ENCODE measurements around the gene PTPRG.
A peak's percentile ranks its signal among the peaks of the same experiment; 100 is the strongest.

The PTPRG gene

DNA sequence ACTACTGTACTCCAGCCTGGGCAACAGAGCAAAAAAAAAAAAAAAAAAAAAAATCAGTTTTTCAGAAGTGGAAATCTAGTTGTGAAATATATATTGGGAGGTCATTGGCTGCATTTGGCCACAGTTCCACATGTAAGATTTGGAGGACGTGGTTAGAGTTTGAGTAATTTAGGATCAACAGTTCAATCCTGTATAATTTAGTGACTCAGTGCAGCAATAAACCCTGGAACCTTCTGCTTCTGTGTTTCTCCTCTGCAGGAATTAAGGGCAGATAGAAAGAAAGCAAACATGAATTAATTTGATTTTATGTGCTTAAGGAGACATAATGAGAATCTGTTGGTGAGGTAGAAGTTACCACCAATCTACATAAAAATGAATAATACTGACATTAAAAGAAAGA is 347.0 kb downstream of the PTPRG start:
- DNase-seq = peak; percentile 34

DNA sequence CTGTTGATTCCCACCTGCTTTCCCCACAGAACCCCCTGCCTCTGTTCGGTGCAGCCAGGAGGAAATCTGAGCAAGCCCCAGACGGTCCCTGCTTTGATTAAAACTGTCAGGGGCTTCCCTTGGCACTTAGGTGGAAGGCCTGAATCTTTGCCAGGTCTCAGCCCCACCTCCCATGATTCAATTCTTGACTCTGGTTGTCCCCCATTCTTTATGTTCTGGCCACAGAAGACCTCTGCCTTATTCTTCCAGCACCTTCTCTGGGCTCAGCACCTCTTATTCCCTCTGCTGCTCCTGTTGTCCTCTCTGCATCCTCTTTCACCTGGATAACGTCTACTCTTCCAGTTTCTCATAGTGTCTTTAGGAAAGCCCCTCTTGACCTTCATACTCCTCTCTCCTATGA is 349.4 kb downstream of the PTPRG start:
- DNase-seq = no peak

DNA sequence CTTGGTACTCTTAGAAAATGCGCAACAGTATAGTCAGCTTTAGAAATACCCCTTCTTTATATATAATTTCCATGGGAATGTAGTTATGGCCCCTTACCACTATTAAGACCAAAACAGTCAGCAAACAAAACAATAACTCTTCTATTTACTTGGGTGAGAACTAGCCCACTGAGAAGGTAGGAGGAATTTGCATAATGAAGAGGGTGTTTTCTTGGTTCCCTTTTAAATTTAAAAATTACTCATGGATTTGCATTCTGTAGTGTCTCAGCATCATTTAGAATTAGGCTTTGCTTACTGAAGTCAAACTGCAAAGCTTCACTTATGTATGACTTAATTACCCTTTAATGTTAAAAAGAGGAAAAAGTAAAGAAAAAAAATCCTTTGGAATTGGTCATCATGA is 350.8 kb downstream of the PTPRG start:
- DNase-seq = no peak

DNA sequence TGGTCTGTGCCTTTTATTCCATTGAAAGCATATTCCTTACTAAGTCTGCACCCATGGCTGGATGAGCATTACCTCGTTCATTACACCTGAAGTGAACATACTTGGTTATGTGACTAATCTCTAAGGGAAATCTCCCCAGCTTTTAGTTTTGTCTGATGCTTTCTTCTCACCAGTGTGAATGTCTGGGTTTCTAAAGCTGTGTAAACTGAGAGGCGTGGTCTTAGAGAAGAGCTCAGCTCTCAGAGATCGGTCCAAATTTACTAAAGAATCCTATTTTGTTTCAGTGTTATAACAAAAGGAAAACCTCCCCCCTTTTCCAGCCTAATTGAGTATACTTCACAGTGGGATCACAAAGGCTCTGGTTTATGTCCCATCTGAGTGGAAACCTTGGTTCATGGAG is 352.3 kb downstream of the PTPRG start:
- DNase-seq = no peak

DNA sequence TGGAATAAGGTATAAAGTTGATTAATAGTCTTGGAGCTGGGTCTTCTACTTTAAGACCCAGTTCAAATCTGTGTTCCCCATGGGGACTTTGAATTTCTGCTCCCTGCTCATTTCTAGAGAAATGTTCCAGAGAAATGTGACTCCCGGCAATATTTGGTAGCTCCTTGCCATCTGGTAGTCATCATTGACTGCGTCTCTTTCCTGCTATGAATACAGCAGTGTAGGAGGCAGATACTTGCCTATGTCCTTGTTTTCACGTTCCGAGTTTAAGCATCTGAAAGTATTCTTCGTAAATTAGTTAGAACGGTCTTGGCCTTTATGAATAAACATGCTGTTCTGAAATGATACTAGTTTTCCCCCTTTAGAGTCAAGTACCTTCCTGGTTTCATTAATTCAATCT is 352.9 kb downstream of the PTPRG start:
- DNase-seq = no peak

DNA sequence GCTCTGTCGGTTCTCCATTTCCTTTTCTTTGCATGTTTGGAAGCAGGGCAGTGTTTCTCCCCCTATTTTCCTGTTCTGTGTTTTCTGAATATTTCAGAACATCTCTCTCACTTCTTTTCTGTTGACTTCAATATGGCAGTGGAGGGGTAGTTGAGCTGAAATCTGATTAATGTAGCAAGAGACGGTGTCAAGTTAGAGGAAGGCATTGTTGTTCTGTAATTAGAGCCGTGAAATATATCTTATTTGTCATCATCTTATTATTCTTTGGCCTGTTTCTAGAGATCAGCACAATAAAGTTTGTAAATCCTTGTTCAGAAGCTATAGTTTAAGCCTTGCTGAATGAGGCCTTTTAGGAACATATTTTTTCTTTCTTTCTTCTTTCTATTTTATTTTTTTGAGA is 353.9 kb downstream of the PTPRG start:
- DNase-seq = no peak

DNA sequence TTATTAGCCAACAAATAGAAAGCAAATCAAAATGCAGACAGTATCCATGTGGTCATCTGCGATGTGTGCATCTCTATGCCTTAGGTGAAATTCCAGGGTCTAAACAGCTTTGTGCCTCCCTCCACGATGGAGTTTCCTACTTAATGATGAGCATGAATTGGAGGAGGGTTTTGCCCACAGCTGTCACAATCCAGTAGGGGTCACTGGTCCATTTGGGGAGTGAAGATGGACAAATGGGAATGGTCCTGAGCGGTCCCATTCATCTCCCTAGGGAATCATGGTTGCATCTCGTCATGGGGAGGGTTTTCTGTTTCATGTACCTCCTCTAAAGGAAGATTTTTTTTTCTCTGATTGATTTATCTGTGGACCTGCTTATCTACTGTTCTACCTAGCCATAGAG is 358.0 kb downstream of the PTPRG start:
- no peak for DNase-seq

DNA sequence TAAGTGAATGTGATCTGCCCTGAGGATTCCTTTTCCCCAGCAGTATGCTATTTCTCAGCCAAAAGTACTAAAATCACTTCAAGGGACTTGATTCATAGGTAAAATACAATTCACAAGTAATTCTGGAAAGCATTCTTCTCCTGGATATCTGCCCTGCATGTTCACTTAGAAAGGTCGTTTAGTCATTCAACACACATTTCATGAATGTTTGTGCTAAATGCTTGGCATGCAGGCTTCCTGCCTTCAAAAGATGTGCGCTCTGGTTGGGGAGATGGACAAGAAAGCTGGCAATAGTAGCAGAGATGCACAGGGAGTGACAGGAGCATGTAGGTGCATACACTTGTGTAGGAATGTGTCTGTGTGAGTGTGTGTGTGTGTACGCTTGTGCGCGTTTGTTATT is 360.7 kb downstream of the PTPRG start:
- peak; percentile 3 for DNase-seq

DNA sequence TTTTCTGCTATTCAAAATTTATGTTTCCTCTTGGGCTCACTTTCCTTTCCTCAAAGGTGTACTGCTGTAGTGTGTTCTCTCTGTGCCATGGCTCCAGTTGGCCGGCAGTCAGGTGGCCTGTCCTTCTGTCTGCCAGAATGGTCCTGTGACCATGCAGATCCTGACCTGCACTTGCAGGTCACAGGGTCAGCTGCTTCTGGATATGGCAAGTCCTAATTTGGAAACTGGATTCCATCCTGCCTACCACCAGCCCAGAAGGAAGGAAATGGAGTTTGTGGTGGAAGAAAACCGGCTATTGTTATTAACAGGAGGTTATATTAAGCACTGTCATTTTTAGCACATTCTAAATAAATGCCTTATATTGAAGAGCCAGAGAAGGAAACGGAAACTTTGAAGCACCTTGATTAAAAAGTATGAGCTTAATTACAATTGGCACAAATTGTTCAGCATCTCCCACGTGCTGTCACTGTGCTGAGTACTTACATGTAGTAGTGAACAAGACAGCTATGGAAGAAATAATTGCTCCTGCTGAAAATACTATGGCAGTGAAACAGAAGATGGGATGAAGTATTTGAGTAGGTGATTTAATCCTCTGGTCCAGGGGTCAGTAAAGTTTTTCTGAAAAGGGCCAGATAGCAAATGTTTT is 362.8 kb downstream of the PTPRG start:
- no peak for DNase-seq

DNA sequence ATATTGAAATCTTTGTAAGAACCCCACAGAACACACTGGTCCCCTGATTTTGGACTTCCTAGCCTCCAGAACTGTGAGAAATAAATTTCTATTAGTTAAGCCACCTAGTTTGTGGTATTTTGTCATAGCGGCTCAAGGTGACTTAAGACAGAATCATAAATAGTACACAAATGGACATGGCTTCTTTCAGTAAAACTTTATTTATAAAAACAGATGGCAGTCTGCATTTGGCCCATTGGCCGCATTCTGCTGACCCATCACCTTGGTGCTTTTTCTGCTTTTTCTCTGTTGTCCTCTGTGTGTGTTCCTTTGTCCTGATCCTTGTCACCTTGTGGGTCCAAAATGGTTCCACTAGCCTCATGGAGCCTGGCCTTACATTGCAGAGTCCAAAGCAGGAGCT is 363.6 kb downstream of the PTPRG start:
- no peak for DNase-seq

DNA sequence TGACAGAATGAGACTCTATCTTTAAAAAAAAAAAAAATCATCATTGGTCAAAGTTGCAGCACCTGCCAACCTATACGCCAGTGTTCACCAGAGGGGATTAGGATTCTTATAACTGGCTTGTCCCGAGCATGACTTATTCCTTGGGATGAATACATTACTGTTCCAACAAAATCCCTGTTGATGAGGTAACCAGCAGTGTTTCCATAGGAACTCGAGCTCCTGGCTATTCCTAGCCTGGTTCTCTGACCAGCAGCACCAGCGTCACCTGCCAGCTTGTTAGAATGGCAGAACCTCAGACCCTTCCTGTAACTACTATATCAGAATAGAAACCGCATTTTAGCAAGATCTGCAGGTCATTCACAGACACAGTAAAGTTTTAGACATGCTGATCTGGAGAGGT is 364.4 kb downstream of the PTPRG start:
- DNase-seq = no peak

DNA sequence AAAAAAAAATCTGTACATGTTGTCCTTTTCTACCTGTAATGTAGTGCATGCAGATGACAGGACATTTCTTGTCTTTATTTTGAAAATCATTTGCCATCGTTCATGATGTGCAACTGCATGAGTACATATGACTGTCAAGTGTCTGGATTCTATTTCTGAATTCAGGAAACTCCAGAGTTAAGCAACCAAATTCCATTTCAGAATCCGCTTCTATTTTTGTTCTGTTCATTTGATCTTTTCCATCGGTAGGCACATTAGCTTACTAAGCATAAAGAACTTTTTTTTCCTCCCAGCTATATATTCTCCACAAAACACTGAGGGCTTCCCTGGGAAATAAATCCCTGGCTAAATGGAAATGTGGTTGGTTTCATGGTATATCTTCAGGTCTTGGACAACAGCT is 365.6 kb downstream of the PTPRG start:
- DNase-seq = peak; percentile 34

DNA sequence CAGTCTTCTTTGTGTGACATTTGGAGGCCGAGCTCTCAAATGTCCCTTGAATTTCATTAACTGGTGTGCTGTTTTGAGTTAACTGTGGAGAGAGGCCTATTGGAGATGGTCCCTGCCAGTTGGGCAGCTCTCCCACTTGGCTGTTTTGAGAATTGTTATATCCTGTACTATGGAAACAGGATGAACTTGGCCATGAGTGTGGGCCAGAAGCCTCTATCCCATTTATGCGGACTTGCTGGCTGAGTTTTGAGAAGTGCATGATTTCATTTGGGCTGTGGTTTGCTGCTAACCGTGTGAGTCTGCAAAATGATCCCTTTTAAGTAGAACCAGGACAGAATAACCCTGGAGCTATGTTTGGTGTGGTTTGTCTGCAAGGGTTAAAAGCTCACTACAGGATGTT is 366.0 kb downstream of the PTPRG start:
- DNase-seq = peak; percentile 49

DNA sequence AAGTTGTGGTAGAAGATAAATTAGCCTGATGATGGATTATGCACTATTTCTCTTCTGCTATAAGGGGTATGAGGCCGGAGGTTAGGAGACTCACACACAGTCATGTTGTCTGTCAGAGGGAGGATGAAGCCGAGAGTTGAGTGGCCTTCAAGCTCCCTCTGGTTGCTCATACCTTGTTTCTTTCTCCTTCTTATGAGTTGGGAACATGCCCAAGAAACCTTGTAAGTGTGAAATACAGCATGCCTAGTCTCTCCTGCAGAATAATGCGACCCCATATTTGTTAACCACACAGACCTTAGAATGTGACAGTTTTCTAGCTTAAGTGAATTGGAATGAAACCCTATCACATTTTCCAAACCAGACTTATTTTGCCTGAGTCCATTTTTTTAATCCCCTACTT is 366.7 kb downstream of the PTPRG start:
- DNase-seq = no peak

DNA sequence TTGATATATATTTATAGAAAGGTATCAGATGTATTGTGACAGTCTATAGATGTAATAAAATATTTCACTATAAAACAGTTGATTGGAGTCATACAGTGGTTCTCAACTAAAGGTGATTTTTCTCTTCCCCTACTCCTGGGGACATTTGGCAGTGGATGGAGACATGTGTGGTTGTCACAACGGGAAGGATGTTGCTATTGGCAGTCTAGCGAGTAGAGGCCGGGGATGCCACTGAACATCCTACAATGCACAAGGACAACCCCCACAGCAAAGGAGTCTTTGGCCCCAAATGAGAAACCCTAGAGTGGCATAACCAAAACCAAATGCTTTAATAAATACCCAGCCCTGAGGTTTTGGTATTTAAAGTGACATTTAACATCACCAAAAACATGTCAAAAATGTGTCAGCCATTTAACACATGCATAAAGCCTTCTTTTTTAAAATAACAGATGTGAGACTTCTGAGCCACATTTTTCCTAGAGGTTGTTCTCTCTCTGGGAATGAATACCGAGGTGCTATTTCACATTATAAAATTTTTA is 367.5 kb downstream of the PTPRG start:
- DNase-seq = no peak

DNA sequence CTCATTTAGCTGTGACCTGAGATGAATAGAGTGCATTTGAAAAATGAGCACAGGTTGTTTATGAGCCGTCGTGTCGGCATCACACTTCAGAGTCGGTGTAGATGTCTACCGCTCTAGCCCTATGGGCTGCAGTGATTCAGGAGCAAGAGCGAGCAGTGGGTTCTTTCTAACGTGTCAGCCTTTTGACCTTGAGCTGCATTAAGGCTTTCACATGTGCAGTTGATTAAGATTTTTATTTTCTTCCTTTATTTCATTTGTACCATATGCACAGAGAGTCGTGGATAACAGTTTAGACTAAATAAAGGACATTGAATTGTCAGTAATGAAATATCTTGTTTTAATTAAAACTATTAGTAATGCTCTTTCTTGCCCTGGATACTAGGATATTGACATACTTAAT is 368.2 kb downstream of the PTPRG start:
- DNase-seq = no peak

DNA sequence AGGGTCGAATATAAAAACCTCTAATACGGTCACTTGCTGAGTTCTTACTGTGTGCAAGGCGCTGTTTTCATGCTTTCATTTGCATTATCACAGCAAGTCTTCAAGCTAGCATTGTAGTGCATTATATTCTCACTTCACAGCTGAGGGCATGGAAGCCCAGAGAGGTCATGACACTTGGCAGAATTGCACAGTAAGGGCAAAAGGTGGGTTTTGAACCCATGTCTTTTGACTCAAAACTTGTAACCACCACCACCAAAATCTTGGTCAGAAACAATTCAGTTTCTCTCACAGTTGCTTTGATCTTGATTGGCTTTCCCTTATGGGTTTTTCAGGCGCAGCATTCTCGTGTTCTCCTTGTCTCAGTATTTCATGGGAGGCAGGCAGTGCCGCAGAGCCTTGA is 371.1 kb downstream of the PTPRG start:
- DNase-seq = no peak

DNA sequence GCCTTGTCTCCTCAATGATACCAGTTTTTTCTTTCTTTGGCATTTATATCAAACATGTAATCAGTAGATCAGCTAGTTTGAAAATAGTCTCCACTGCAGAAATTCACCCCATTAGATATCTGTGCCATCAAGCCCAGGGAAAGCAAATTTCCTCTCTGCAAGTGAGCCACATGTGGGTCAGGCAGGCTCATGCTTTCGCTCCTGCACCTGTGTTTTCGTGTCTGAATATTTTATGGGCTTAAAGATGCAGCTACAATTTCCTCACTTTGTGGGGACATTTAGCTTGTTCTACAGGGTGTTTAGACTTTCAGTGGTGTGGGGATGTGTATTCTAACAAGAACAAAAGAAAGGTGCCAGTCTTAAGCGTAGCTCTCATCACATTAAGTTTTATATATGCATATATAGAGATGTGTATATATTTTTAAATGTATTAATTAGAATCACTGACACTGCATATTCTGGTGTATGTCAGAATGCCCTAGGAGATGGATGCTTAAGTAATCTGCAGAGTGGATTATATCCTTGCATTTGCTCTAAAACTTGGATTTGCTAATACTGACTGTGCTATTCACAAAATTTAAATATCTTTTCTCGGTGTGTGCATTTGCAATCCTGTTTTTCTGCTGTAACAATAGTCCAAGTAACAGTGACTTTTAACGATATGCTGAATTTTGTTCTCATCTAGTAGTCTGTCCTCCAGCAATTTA is 372.6 kb downstream of the PTPRG start:
- no peak for DNase-seq

DNA sequence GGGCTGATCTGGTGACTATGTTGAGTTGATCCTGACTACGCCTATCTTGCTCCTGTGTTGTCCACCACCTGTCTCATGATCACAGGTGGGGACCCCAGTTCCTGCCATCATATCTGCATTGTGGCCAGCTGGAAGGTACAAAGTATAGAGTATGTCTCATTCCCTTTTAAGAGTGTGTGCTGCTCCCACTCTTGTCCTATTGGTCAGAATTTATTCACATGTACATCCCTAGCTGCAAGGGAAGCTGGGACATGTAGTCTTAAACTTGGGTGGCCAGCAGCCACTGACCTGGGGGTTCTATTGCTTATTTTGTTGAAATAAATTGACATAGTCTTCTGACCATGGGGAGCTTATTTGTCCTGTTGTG is 373.1 kb downstream of the PTPRG start:
- DNase-seq = no peak

DNA sequence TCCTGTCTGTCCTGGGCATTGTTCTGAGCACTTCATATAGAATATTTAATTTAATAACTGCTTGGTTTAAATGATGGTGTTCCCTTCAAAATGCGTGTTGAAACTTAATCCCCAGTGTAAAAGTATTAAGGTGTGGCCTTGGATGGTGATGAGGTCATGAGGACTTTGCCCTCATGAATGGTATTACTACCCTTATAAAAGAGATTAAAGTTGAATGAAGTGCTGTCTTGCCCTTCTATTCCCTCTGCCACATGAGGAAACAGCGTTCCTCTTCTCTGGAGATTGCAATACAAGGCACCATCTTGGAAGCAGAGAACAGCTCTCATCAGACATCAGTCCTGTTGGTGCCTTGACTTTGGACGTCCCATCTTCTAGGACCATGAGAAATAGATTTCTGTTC is 374.4 kb downstream of the PTPRG start:
- DNase-seq = no peak

DNA sequence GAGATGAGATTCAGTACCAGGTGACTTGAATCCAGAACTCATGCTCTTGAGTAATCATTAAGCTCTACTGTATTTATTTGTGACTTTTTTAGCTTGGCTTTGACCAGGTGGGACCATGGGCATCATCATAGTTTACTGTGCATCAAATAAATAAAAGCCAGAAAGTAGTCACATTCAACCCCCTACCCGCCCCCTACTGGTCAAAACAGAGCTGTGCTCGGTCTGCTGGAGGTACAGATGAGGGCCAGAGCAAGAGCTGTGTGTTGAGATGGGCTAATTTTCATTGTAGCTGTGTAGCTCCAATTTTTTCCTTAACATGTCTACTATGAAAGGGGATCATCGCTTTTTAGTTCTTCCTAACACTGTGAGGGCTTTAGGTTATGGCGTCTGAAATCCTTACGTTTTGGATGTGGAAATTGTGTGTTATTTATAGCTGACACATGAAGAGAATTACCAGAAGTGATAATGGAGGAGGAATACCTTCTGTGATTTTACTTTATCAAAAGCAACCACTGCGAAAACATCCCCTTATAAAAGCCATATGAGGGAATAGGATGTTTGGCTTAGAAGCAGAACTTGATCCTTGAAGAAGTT is 375.1 kb downstream of the PTPRG start:
- DNase-seq = peak; percentile 37

DNA sequence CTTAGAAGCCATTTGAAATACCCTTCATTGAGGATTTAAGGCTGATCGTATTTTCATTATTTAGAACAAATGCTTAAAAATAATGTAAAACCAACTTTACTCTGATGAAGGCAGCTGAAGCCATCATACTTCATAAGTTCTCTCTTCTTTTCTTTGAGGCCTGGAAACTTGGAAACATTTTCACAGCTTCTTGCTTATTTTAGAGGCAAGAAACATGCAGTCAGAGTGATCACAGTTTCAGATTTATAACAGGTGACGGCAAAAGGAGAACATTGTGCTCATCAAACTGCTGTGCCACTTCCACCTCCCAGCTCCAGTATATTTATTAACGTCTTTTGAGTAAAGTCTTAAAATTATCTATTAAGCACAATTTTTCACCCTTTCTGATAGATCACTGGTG is 376.1 kb downstream of the PTPRG start:
- DNase-seq = no peak

DNA sequence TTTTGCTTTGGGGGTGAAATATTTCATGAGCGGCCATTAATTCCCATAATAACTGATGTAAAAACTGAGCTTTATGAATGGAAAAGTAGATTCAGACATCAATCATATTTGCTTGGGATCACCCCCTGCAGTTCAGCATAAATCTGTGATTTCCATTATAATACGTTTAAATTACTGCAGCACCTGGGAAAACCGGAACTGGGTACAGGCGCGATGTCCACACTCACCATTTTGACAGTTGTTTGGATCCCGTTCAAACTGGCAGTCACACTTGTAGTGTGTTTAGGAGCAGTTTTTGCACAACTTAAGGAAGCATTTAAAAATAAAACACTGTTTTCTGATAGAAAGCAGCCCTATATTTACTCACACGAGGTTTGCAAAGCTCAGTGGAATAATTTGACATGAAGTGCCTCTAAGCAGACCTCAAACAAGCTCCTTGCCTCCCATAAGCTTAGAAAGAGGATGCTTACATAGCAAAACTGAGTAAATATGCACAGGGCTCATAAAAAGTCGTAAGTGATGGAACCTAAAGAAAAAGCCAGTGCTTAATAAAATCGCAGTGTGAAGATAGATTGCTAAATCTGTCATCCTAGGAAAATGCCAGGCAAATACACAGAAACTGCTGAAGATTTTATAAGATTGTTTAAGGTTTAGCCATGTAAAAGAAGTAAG is 377.6 kb downstream of the PTPRG start:
- DNase-seq = no peak

DNA sequence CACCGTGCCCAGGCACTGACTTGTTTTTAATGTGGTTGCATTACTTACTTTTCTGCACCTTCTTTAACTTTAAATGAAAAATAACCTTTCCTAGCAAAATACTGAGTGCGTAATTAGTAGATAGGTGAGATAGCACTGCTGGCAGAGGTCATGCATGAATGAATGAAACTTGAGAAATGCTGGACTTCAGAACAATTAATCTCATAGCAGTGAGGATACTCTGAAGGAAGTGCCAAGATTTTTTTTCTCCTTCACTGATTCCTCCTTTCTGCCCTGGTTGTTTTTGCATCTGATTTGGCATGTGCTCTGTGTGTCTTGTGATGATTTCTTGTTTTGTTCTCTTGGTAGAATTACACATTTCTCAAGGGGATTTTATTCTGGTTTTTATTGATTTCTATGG is 378.9 kb downstream of the PTPRG start:
- DNase-seq = no peak
